Gastrocnemius medialis (tissue), 4 donors: ENCODE measurements around the gene GNG10. TPM values are rescaled to one million over a fixed set of nuclear protein-coding genes. Genes with fewer than 3 reads are reported as not detected.
"Not testable (repeated sequence)": the region's sequence is repeated elsewhere in the genome, so short reads cannot be mapped to it uniquely, and the experiment has no call there.

Source experiments
- ATAC-seq, 2 donors: fragments of 150-250 bp; one replicate each; pipeline ENCODE4 v1.9.1; 2016
- DNase-seq, 2 donors: peaks; one replicate each; pipeline ENCODE4 v3.0.0-alpha.2; 2019
- H3K27ac ChIP-seq, 4 donors: fragments of 200-600 bp; sonication (generic); 1 replicate in 1 of 4; 2 replicates in 3 of 4; pipeline ENCODE4 v1.5.1; 2016 to 2018; ENCODE audit warnings: mild to moderate bottlenecking in 2 of 4, moderate library complexity in 1 of 4
- H3K27me3 ChIP-seq, 3 donors: fragments of 200-600 bp; sonication (generic) in 2 of 3; 1 replicate in 1 of 3; 2 replicates in 2 of 3; pipeline versions ENCODE4 v1.5.1 to v1.6.0; 2016 to 2019; ENCODE audit warnings: mild to moderate bottlenecking in 1 of 3, moderate library complexity in 1 of 3
- H3K36me3 ChIP-seq, 2 donors: fragments of 200-600 bp; sonication (generic) in 1 of 2; one replicate each; pipeline ENCODE4 v1.5.1; 2017 to 2018
- H3K4me1 ChIP-seq, 2 donors: fragments of 200-600 bp; sonication (generic) in 1 of 2; one replicate each; pipeline ENCODE4 v1.5.1; 2016 to 2017; ENCODE audit warnings: mild to moderate bottlenecking in 2 of 2
- H3K4me3 ChIP-seq, 4 donors: fragments of 200-600 bp; sonication (generic) in 3 of 4; 1 replicate in 1 of 4; 2 replicates in 3 of 4; pipeline ENCODE4 v1.5.1; 2016 to 2019; ENCODE audit warnings: mild to moderate bottlenecking in 2 of 4
- H3K9me3 ChIP-seq, 3 donors: fragments of 200-600 bp; sonication (generic) in 2 of 3; 1 replicate in 1 of 3; 2 replicates in 2 of 3; pipeline ENCODE4 v1.5.1; 2016 to 2019
- CTCF ChIP-seq, 5 experiments: fragments of 450-650 bp in 3 of 5; fragments of 200-600 bp in 2 of 5; sonication (generic) in 2 of 5; IDR thresholded peaks in 4 of 5; conservative IDR thresholded peaks in 1 of 5; 1 replicate in 4 of 5; 2 replicates in 1 of 5; pipeline ENCODE4 v1.5.1; 2016 to 2019; ENCODE audit warnings: antibody characterized with exemption in 5 of 5, mild to moderate bottlenecking in 3 of 5, moderate library complexity in 3 of 5
- POLR2A ChIP-seq, 2 donors: fragments of 450-650 bp; IDR thresholded peaks; one replicate each; pipeline ENCODE4 v1.6.1; 2017; ENCODE audit warnings: antibody characterized with exemption in 2 of 2, mild to moderate bottlenecking in 2 of 2, moderate library complexity in 2 of 2
- in situ Hi-C, 4 donors: fragments of 200-750 bp; cut with MboI; loops; one replicate each; pipeline versions ENCODE4 v1.15.0 to v1.8.0; 2017; ENCODE audit warnings: low sequenced_read_pairs in 4 of 4
- intact Hi-C: fragments of 100-400 bp; cut with DNase I; formaldehyde crosslinking; loops from one replicate; pipeline ENCODE4 v1.15.1; 2023; ENCODE audit warnings: low total_unique reads
- total RNA-seq, 4 donors: library from RNA; depleted of rRNA; stranded (reverse); fragments of >200 nt; gene quantifications; one replicate each; pipeline versions ENCODE4 v1.1.0 to v1.2.3, GENCODE V29; 2016

GNG10 gene
- total RNA-seq, 4 donors from 2014 or later, result 14.9 to 27.2 (median 18.3) TPM

- Histone ChIP-seq H3K9me3 (no peaks in the 10 kb centered on the region), H3K4me3 (no peak overlapping the region), H3K27ac (no peak overlapping the region), H3K4me1 (peaks cover 11 to 12% of the 10 kb centered on the region in 2 donors), H3K27me3 (no peaks in the 10 kb centered on the region), H3K36me3 (peaks cover 0 to 9% of the 10 kb centered on the region in 2 donors)
- TF ChIP-seq POLR2A (IDR thresholded peaks at IDR 0.05), result no peak
- ATAC-seq, result no peak
- no peak for DNase-seq
- in situ Hi-C loops (no loop called here), intact Hi-C loops (no loop called here)
These were observed 2.0 kb downstream of the GNG10 start for GRCh38 chr9:111663301-111663823.

GRCh38 chr9:111668026-111668573 is 6.7 kb downstream of the GNG10 start:
- peaks cover 0 to 2% of the 10 kb centered on the region in 2 donors for H3K4me1 ChIP-seq
- H3K27me3 ChIP-seq, result no peaks in the 10 kb centered on the region
- in situ Hi-C loops, result no loop called here
- TF ChIP-seq CTCF (IDR thresholded peaks at IDR 0.05 in 4 of 5, conservative IDR thresholded peaks at IDR 0.05 in 1 of 5) (no peak), POLR2A (IDR thresholded peaks at IDR 0.05) (no peak)
- H3K36me3 ChIP-seq, result peaks cover 0 to 9% of the 10 kb centered on the region in 2 donors
- H3K9me3 ChIP-seq, result no peaks in the 10 kb centered on the region
- DNase-seq (no peak), ATAC-seq (no peak)
- H3K27ac ChIP-seq, result no peak overlapping the region
- intact Hi-C loops, result no loop called here
- no peak overlapping the region for H3K4me3 ChIP-seq

GRCh38 chr9:111668601-111669000 is 7.2 kb downstream of the GNG10 start:
- H3K9me3 ChIP-seq, ATAC-seq, H3K4me1 ChIP-seq, H3K36me3 ChIP-seq, H3K27ac ChIP-seq, H3K27me3 ChIP-seq, DNase-seq, in situ Hi-C loops, H3K4me3 ChIP-seq, intact Hi-C loops: not testable (repeated sequence)

GRCh38 chr9:111674319-111674718 is 12.9 kb downstream of the GNG10 start:
- no peaks in the 10 kb centered on the region for H3K9me3 ChIP-seq
- no peaks in the 10 kb centered on the region for H3K36me3 ChIP-seq
- no peak for DNase-seq
- in situ Hi-C loops (no loop called here), intact Hi-C loops (no loop called here)
- H3K4me3 ChIP-seq, result no peak overlapping the region
- TF ChIP-seq POLR2A (IDR thresholded peaks at IDR 0.05), result no peak
- no peak for TF ChIP-seq CTCF (IDR thresholded peaks at IDR 0.05 in 4 of 5, conservative IDR thresholded peaks at IDR 0.05 in 1 of 5)
- no peak for ATAC-seq
- no peaks in the 10 kb centered on the region for H3K4me1 ChIP-seq
- H3K27ac ChIP-seq, result no peak overlapping the region
- H3K27me3 ChIP-seq, result no peaks in the 10 kb centered on the region

- no peaks in the 10 kb centered on the region for H3K4me1 ChIP-seq
- in situ Hi-C loops (no loop called here), intact Hi-C loops (no loop called here)
- no peak for DNase-seq
- no peaks in the 10 kb centered on the region for H3K27me3 ChIP-seq
- no peak for TF ChIP-seq POLR2A (IDR thresholded peaks at IDR 0.05)
- no peak for TF ChIP-seq CTCF (IDR thresholded peaks at IDR 0.05 in 4 of 5, conservative IDR thresholded peaks at IDR 0.05 in 1 of 5)
- H3K4me3 ChIP-seq, result no peak overlapping the region
- no peaks in the 10 kb centered on the region for H3K36me3 ChIP-seq
- ATAC-seq, result no peak
- H3K9me3 ChIP-seq, result no peaks in the 10 kb centered on the region
- no peak overlapping the region for H3K27ac ChIP-seq
These were observed 14.7 kb downstream of the GNG10 start for GRCh38 chr9:111676116-111676515.

GRCh38 chr9:111678293-111678692 is 16.9 kb downstream of the GNG10 start:
- TF ChIP-seq POLR2A (IDR thresholded peaks at IDR 0.05) (no peak), CTCF (IDR thresholded peaks at IDR 0.05 in 4 of 5, conservative IDR thresholded peaks at IDR 0.05 in 1 of 5) (no peak)
- Histone ChIP-seq H3K4me1 (no peaks in the 10 kb centered on the region), H3K36me3 (no peaks in the 10 kb centered on the region), H3K27ac (no peak overlapping the region), H3K9me3 (no peaks in the 10 kb centered on the region), H3K4me3 (no peak overlapping the region), H3K27me3 (no peaks in the 10 kb centered on the region)
- in situ Hi-C loops (no loop called here), intact Hi-C loops (no loop called here)
- DNase-seq (no peak), ATAC-seq (no peak)
